ENCODE data around the gene S100A1. TPM values are rescaled to one million over a fixed set of nuclear protein-coding genes. Genes with fewer than 3 reads are reported as not detected.

S100A1 gene
- total and polyA plus RNA-seq, 2 of the 8 experiments (the other 6 are each of a cell fraction or from before 2014, with no cell fraction given): 2.0 TPM; not detected in 1

DNA sequence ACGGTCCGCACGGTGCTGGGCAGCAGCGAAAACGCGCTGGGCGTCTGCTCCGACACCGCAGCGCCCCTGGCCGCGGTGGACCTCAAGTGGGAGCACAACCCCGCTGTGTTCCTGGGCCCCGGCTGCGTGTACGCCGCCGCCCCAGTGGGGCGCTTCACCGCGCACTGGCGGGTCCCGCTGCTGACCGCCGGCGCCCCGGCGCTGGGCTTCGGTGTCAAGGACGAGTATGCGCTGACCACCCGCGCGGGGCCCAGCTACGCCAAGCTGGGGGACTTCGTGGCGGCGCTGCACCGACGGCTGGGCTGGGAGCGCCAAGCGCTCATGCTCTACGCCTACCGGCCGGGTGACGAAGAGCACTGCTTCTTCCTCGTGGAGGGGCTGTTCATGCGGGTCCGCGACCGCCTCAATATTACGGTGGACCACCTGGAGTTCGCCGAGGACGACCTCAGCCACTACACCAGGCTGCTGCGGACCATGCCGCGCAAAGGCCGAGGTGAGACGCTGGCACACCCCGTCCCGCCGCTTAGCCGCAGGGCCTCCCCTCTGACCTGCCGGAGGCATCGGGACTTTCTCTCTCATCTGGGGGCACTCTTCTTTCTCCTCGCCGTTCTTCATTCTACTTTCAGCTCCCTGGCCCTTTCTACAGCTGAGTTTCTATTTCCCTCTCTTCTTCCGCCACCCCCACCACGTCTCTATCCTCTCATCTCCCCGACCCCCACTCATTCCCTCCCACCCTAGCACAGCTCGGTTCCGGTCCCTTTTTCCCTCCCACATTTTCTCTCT is 51.3 kb downstream of the S100A1 start:
- H3K4me2 ChIP-seq (ENCODE audit: insufficient read depth in 1 of 2, low read depth in 2 of 2, low read length in 2 of 2): peak overlapping the region; percentile 82 to 97
- H3K9ac ChIP-seq (replicated peaks in 1 of 4; ENCODE audit: extremely low read depth in 1 of 4, low read depth in 3 of 4, low read length in 3 of 4): peak overlapping the region in 2 of 4 experiments; percentile 36 to 38; a peak in 3 of 7 replicates
- no peaks in the 10 kb centered on the region for H3K9me3 ChIP-seq (ENCODE audit: insufficient read depth in 2 of 2, low read depth in 1 of 2, low read length in 1 of 2)
- no peak overlapping the region for H2BK20ac ChIP-seq (ENCODE audit: low read length)
- H2BK15ac ChIP-seq (ENCODE audit: low read length): peak overlapping the region; percentile 92; the same call in 1 of the 2 replicates
- H3K36me3 ChIP-seq (ENCODE audit: control insufficient read depth in 2 of 4, insufficient read depth in 4 of 4, low read length in 3 of 4): no peaks in the 10 kb centered on the region
- no peak overlapping the region for H4K5ac ChIP-seq (ENCODE audit: insufficient read length, low read depth, low read length)
- no peaks in the 10 kb centered on the region for H3K79me2 ChIP-seq (ENCODE audit: control insufficient read depth in 1 of 2, insufficient read depth in 2 of 2, low read length in 2 of 2)
- H3K23me2 ChIP-seq (ENCODE audit: low read depth, low read length): peaks cover 26% of the 10 kb centered on the region
- H3K27ac ChIP-seq (ENCODE audit: low read depth, low read length): no peak overlapping the region
- H3K18ac ChIP-seq (ENCODE audit: extremely low read depth, low read length): peak overlapping the region; percentile 90
- H2AK5ac ChIP-seq (ENCODE audit: low read depth, low read length): no peak overlapping the region
- H2AFZ ChIP-seq (ENCODE audit: low read length): 0 out of 2 replicates have a peak overlapping the region, but pooled peaks have one; percentile 36
- ChIA-PET CTCF (ENCODE audit: partially characterized antibody) (interaction anchor here (0.6 to 14.0 kb wide), 14 partner anchors 8 to 495 kb away, joined by 3 to 190 read pairs (median 4); no protein-coding TSS in a partner anchor), POLR2A (ENCODE audit: partially characterized antibody) (interaction anchor here (0.6 to 4.0 kb wide), 15 partner anchors 17 to 312 kb away, joined by 3 to 17 read pairs (median 5); partner anchors contain the start of genes CHTOP, CREB3L4, INTS3 and RPS27)
- H3K56ac ChIP-seq (replicated peaks; ENCODE audit: insufficient read length, low read depth, low read length): peak overlapping the region; percentile 62
- H4K91ac ChIP-seq (replicated peaks; ENCODE audit: insufficient read length, low read length): peak overlapping the region; percentile 93
- no peak overlapping the region for H3K23ac ChIP-seq (ENCODE audit: insufficient read length)
- H3K14ac ChIP-seq (ENCODE audit: insufficient read length): no peak overlapping the region
- 1% methylated on average over 56 of the region's 73 CpGs; no CpG with 5 or more reads in 1 of the 2 experiments for WGBS, 2 experiments (ENCODE audit: extremely low coverage in 1 of 2, insufficient coverage in 1 of 2, insufficient read length in 1 of 2, insufficient replicate concordance in 2 of 2, low coverage in 1 of 2, low lambda C conversion rate in 2 of 2, missing lambda C conversion rate in 1 of 2)
- FAIRE-seq: no peak
- H2BK12ac ChIP-seq (ENCODE audit: low read depth, low read length): peak overlapping the region; percentile 98; the same call in 1 of the 2 replicates
- peaks cover 3 to 9% (median 6%) of the 10 kb centered on the region in 4 experiments; a peak in 6 of 7 replicates for H3K4me1 ChIP-seq (replicated peaks in 1 of 4; ENCODE audit: control insufficient read depth in 3 of 4, insufficient read depth in 4 of 4, low read length in 3 of 4)
- H4K20me1 ChIP-seq (replicated peaks in 1 of 2; ENCODE audit: control insufficient read depth in 1 of 2, insufficient read depth in 2 of 2, low read length in 2 of 2): no peaks in the 10 kb centered on the region
- peak overlapping the region; percentile 94 for H3K4ac ChIP-seq (replicated peaks; ENCODE audit: insufficient read length, low read depth, low read length)
- H4K8ac ChIP-seq (ENCODE audit: extremely low read depth, insufficient read depth, low read length): peak overlapping the region; percentile 76
- peak in 1 of 2 experiments; percentile 68 for DNase-seq (ENCODE audit: low read depth in 1 of 2, low spot score in 2 of 2)
- H3K4me3 ChIP-seq (ENCODE audit: extremely low read depth in 1 of 4, insufficient read depth in 2 of 4, low read depth in 3 of 4, low read length in 4 of 4): peak overlapping the region; percentile 38 to 76 (median 69)
- peaks cover 0 to 21% (median 9%) of the 10 kb centered on the region in 4 experiments; a peak in 5 of 7 replicates for H3K27me3 ChIP-seq (replicated peaks in 1 of 4; ENCODE audit: control insufficient read depth in 3 of 4, extremely low read depth in 1 of 4, insufficient read depth in 3 of 4, low read length in 3 of 4)
- peak overlapping the region; percentile 80; the same call in 1 of the 2 replicates for H2BK5ac ChIP-seq (ENCODE audit: low read depth, low read length)
- no peaks in the 10 kb centered on the region for H3K79me1 ChIP-seq (ENCODE audit: low read depth, low read length)
- peak overlapping the region; percentile 45 for H2BK120ac ChIP-seq (replicated peaks; ENCODE audit: low read depth, low read length)
- TF ChIP-seq SIN3A (conservative IDR thresholded peaks at IDR 0.05 in 1 of 2, IDR thresholded peaks at IDR 0.05 in 1 of 2; ENCODE audit: low read depth in 1 of 2, low read length in 2 of 2) (peak; percentile 18 to 47; a peak in 1 of 4 replicates), TCF12 (IDR thresholded peaks at IDR 0.05; ENCODE audit: low read depth, low read length) (no peak), ASH2L (IDR thresholded peaks at IDR 0.05; ENCODE audit: low read length) (peak; percentile 53), ATF3 (IDR thresholded peaks at IDR 0.05; ENCODE audit: insufficient read depth, low read depth, low read length) (no peak), SUZ12 (IDR thresholded peaks at IDR 0.05; ENCODE audit: low read length) (peak; percentile 67), PHF8 (conservative IDR thresholded peaks at IDR 0.05; ENCODE audit: low read depth, low read length) (0 out of 2 replicates have a peak, but pooled peaks have one; percentile 26), KDM1A (IDR thresholded peaks at IDR 0.05; ENCODE audit: borderline replicate concordance, low read length) (no peak)
- TF ChIP-seq, protein P1, sequence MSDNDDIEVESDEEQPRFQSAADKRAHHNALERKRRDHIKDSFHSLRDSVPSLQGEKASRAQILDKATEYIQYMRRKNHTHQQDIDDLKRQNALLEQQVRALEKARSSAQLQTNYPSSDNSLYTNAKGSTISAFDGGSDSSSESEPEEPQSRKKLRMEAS (IDR thresholded peaks at IDR 0.05): peak; percentile 35

All from H1 (cell line).